Panc1 (cell line): ENCODE data around the gene MICALL2. TPM values are rescaled to one million over a fixed set of nuclear protein-coding genes. Genes with fewer than 3 reads are reported as not detected.

Experiments used
- ATAC-seq: fragments of 200-7000 bp; cut with Tn5 transposase; 2 replicates; pipeline ENCODE4 v1.9.1; 2020; ENCODE audit warnings: mild to moderate bottlenecking, moderate library complexity
- BruUV-seq: library from RNA; stranded (reverse); fragments of 400-500 nt; replicated peaks from 2 replicates; lab custom pipeline; 2021; lab: Mats Ljungman, UMichigan
- CTCF ChIA-PET: fragments of 300-600 bp; sonication (Branson Sonifier 250); formaldehyde crosslinking; loops from one replicate; lab custom pipeline; 2022; ENCODE audit warnings: antibody characterized with exemption; lab: Charles Lee
- POLR2A ChIA-PET: fragments of 300-600 bp; sonication (Branson Sonifier 250); formaldehyde crosslinking; loops from one replicate; lab custom pipeline; 2022; ENCODE audit warnings: antibody characterized with exemption; lab: Charles Lee
- DNase-seq: peaks from one replicate; pipeline ENCODE4 v3.0.0-alpha.2; 2010; ENCODE audit warnings: low read depth, low spot score
- H3K27ac ChIP-seq: 2 replicates; pipeline ENCODE4 v1.5.1; 2011; ENCODE audit warnings: mild to moderate bottlenecking, low read length, inconsistent platforms
- H3K27me3 ChIP-seq: fragments of 200-500 bp; sonication (Bioruptor generic); 2 replicates; pipeline ENCODE4 v1.6.0; 2014; ENCODE audit warnings: low read length, inconsistent platforms; ENCODE audit not compliant: control insufficient read depth, insufficient read depth
- H3K36me3 ChIP-seq: fragments of 200-500 bp; sonication (Bioruptor generic); 2 replicates; pipeline ENCODE4 v1.5.1; 2014; ENCODE audit warnings: inconsistent platforms, mild to moderate bottlenecking, low read length, moderate library complexity; ENCODE audit not compliant: control insufficient read depth, insufficient read depth
- H3K4me1 ChIP-seq: 2 replicates; pipeline ENCODE4 v1.5.1; 2011; ENCODE audit warnings: inconsistent platforms, mild to moderate bottlenecking, low read length, moderate library complexity; ENCODE audit not compliant: control insufficient read depth, insufficient read depth
- H3K4me3 ChIP-seq, 2 experiments: 2 replicates each; pipeline ENCODE4 v1.5.1; 2011 to 2012; ENCODE audit warnings: low read depth in 2 of 2, low read length in 2 of 2, mild to moderate bottlenecking in 2 of 2, inconsistent platforms in 1 of 2, moderate library complexity in 1 of 2
- H3K9me3 ChIP-seq: fragments of 200-500 bp; sonication (Bioruptor generic); 2 replicates; pipeline ENCODE4 v1.5.1; 2014; ENCODE audit warnings: low read depth, mild to moderate bottlenecking, inconsistent platforms, low read length, moderate library complexity; ENCODE audit not compliant: control insufficient read depth, insufficient read depth
- POLR2AphosphoS5 ChIP-seq: IDR thresholded peaks from 2 replicates; pipeline ENCODE4 v1.6.1; 2012; ENCODE audit warnings: mild to moderate bottlenecking, low read depth, low read length, moderate library complexity
- SIN3A ChIP-seq: IDR thresholded peaks from 2 replicates; pipeline ENCODE4 v1.6.1; 2012; ENCODE audit warnings: low read depth, mild to moderate bottlenecking, low read length, moderate library complexity, borderline replicate concordance; ENCODE audit not compliant: insufficient read depth
- TCF7L2 ChIP-seq: IDR thresholded peaks from 2 replicates; pipeline ENCODE4 v1.6.1; 2011; ENCODE audit warnings: mild to moderate bottlenecking, low read depth, low read length, inconsistent platforms
- in situ Hi-C: cut with HindIII; loops from 2 replicates; pipeline ENCODE4 v1.10.0; 2016; ENCODE audit warnings: low sequenced_read_pairs, low pct_unique_long_range_greater_than_20kb
- intact Hi-C: fragments of 100-400 bp; cut with micrococcal nuclease; formaldehyde crosslinking; loops from one replicate; pipeline ENCODE4 v1.10.0; 2022; ENCODE audit not compliant: unreplicated experiment
- total RNA-seq: library from RNA; stranded (reverse); gene quantifications from one replicate; pipeline ENCODE4 v1.2.1, GENCODE V29; 2021; ENCODE audit not compliant: unreplicated experiment
- TF ChIP-seq, protein P1 (sequence below): fragments of 450-650 bp; IDR thresholded peaks from 2 replicates; pipeline ENCODE4 v1.5.1; 2017; ENCODE audit warnings: mild to moderate bottlenecking
- TF ChIP-seq, protein P2 (sequence below), 2 experiments: IDR thresholded peaks; 2 replicates each; pipeline ENCODE4 v1.6.1; 2011 to 2012; ENCODE audit warnings: low read depth in 2 of 2, control low read depth in 1 of 2, low read length in 1 of 2, mild to moderate bottlenecking in 1 of 2, moderate library complexity in 1 of 2; ENCODE audit not compliant: insufficient read depth in 1 of 2

Gene MICALL2
- total RNA-seq, 1 experiment from 2014 or later: 144 TPM

- DNase-seq: no peak
- ChIA-PET POLR2A (no interaction called here), CTCF (interaction anchor here (1.1 kb wide), 1 partner anchor 74 kb away, joined by 5 read pairs; no protein-coding TSS in a partner anchor)
- no TSS peak for BruUV-seq
- intact Hi-C loops (no loop called here), in situ Hi-C loops (no loop called here)
- peaks cover 12% of the 10 kb centered on the region for H3K4me1 ChIP-seq
- TF ChIP-seq SIN3A (no peak), POLR2AphosphoS5 (no peak), TCF7L2 (no peak)
- TF ChIP-seq, protein P1, sequence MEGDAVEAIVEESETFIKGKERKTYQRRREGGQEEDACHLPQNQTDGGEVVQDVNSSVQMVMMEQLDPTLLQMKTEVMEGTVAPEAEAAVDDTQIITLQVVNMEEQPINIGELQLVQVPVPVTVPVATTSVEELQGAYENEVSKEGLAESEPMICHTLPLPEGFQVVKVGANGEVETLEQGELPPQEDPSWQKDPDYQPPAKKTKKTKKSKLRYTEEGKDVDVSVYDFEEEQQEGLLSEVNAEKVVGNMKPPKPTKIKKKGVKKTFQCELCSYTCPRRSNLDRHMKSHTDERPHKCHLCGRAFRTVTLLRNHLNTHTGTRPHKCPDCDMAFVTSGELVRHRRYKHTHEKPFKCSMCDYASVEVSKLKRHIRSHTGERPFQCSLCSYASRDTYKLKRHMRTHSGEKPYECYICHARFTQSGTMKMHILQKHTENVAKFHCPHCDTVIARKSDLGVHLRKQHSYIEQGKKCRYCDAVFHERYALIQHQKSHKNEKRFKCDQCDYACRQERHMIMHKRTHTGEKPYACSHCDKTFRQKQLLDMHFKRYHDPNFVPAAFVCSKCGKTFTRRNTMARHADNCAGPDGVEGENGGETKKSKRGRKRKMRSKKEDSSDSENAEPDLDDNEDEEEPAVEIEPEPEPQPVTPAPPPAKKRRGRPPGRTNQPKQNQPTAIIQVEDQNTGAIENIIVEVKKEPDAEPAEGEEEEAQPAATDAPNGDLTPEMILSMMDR: no peak
- TF ChIP-seq, protein P2, sequence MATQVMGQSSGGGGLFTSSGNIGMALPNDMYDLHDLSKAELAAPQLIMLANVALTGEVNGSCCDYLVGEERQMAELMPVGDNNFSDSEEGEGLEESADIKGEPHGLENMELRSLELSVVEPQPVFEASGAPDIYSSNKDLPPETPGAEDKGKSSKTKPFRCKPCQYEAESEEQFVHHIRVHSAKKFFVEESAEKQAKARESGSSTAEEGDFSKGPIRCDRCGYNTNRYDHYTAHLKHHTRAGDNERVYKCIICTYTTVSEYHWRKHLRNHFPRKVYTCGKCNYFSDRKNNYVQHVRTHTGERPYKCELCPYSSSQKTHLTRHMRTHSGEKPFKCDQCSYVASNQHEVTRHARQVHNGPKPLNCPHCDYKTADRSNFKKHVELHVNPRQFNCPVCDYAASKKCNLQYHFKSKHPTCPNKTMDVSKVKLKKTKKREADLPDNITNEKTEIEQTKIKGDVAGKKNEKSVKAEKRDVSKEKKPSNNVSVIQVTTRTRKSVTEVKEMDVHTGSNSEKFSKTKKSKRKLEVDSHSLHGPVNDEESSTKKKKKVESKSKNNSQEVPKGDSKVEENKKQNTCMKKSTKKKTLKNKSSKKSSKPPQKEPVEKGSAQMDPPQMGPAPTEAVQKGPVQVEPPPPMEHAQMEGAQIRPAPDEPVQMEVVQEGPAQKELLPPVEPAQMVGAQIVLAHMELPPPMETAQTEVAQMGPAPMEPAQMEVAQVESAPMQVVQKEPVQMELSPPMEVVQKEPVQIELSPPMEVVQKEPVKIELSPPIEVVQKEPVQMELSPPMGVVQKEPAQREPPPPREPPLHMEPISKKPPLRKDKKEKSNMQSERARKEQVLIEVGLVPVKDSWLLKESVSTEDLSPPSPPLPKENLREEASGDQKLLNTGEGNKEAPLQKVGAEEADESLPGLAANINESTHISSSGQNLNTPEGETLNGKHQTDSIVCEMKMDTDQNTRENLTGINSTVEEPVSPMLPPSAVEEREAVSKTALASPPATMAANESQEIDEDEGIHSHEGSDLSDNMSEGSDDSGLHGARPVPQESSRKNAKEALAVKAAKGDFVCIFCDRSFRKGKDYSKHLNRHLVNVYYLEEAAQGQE (IDR thresholded peaks at IDR 0.05; ENCODE audit: insufficient read depth in 1 of 2, low read depth in 2 of 2, low read length in 1 of 2): no peak
- ATAC-seq: no peak
- H3K27me3 ChIP-seq: peaks cover 8% of the 10 kb centered on the region
- no peak overlapping the region for H3K4me3 ChIP-seq
- no peaks in the 10 kb centered on the region for H3K36me3 ChIP-seq
- no peaks in the 10 kb centered on the region for H3K9me3 ChIP-seq
- no peak overlapping the region for H3K27ac ChIP-seq
Measured at GRCh38 chr7:1400371-1400770, 58.9 kb downstream of the MICALL2 start.

DNA sequence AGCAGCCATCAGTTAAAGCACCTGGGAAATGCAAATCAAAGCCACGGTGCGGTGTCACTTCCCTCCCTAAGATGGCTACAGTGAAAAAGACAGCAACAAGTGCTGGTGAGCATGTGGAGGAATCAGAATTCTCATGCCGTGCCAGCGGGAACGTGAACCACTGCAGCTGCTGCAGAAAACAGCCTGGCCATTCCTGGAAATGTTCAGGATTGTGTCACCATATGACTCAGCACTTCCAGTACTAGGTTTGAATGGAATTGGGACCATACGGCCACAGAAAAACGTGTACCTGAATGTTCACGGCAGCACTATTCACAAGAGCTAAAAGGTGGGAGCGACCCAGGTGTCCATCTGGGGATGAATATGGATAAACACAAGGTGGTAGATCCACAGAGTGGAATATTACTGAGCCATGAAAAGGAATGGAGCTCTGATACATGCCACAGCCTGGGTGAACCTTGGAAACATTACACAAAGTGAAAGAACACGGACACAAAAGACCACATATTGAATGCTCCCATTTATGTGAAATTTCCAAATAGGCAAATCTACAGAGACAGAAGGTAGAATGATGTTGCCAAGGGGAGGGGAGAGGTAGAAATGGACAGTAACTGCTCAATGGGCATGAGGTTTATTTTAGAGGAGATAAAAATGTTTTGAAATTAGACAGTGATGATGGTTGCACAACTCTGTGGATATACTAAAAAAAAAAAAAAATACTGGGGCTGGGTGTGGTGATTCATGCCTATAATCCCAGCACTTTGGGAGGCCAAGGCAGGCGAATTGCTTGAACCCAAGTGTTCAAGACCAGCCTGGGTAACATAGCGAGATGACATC lies 61.6 kb downstream of the MICALL2 start:
- ChIA-PET POLR2A (no interaction called here), CTCF (no interaction called here)
- in situ Hi-C loops (no loop called here), intact Hi-C loops (no loop called here)
- DNase-seq (no peak), ATAC-seq (no peak)
- Histone ChIP-seq H3K9me3 (no peaks in the 10 kb centered on the region), H3K27me3 (no peaks in the 10 kb centered on the region; the same call in 1 of the 2 replicates), H3K4me3 (no peak overlapping the region), H3K27ac (no peak overlapping the region), H3K4me1 (no peaks in the 10 kb centered on the region), H3K36me3 (no peaks in the 10 kb centered on the region)
- BruUV-seq: no TSS peak
- TF ChIP-seq, protein P1: no peak
- TF ChIP-seq, protein P2 (IDR thresholded peaks at IDR 0.05; ENCODE audit: insufficient read depth in 1 of 2, low read depth in 2 of 2, low read length in 1 of 2): no peak
- TF ChIP-seq POLR2AphosphoS5: no peak
- no peak for TF ChIP-seq SIN3A
- TF ChIP-seq TCF7L2: no peak
